GM12874 (cell line): Measurements from ENCODE around the gene DLG2.

Experiments used
- TF ChIP-seq, protein P1 (sequence below): IDR thresholded peaks from 2 replicates; pipeline ENCODE4 v1.5.1; 2011; ENCODE audit warnings: low read depth, mild to moderate bottlenecking, control low read depth, low read length, moderate library complexity; ENCODE audit not compliant: insufficient read depth

Gene DLG2

DNA sequence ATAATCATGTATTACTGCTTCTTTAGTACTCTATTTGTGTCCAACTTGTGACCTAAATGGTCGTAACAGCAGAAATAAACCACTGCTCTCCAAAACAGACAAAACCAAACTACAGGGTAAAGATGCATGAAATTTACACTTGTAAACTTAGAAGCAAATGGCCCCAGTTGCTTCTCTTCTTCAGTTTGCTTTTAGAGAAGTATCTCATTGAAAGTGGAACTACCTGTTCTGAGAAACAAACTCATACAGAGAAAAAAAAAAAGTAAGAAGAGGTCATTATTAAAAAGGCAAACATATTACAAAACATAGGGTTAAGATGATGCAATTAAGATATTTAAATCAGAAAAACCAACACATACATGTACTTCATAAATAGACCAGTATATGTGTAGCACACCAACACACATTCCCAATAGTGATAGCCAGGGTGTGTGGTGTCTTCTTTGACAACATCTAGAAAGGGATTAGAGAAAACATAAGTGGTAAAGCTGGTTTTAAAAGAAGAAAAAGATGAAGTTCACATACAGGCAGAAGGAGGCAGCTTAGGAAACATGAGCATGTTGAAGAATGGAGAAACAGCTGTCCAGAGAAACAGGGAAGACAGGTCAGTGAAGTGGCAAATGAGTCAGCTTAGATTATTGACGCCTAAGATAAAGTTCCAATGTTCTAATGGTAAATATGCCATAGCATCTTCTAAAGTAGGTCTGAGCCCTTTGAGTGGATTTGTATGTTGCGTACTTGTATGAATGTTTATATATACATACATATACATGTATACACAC is 1496.3 kb downstream of the DLG2 start:
- TF ChIP-seq, protein P1, sequence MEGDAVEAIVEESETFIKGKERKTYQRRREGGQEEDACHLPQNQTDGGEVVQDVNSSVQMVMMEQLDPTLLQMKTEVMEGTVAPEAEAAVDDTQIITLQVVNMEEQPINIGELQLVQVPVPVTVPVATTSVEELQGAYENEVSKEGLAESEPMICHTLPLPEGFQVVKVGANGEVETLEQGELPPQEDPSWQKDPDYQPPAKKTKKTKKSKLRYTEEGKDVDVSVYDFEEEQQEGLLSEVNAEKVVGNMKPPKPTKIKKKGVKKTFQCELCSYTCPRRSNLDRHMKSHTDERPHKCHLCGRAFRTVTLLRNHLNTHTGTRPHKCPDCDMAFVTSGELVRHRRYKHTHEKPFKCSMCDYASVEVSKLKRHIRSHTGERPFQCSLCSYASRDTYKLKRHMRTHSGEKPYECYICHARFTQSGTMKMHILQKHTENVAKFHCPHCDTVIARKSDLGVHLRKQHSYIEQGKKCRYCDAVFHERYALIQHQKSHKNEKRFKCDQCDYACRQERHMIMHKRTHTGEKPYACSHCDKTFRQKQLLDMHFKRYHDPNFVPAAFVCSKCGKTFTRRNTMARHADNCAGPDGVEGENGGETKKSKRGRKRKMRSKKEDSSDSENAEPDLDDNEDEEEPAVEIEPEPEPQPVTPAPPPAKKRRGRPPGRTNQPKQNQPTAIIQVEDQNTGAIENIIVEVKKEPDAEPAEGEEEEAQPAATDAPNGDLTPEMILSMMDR, result no peak

DNA sequence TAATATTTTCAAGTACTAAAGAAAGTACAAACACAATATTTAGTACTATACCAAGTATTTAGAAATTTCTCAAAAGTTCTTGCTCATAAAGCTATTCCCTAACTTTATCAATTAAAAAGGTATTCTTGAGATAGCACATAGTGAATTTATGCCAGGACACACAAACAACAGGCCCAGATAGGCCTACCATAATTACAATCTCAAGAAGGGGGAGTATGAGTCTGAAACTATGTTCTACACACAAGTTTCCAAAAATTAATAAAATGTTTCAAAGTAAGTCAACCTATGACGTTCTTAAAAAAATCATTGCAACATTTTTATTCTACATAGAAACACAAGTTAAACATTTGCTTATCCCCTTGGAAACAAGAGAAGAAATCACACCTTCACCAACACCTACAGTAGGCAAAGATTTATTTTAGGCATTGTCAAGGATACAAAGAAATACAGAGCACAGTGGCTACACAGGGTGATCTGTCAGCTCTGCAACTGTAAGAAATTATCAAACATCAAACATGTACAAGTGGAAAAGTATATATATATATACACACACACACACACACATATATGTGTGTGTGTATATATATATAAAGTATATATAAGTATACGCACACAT is 1497.1 kb downstream of the DLG2 start:
- TF ChIP-seq, protein P1, result no peak

DNA sequence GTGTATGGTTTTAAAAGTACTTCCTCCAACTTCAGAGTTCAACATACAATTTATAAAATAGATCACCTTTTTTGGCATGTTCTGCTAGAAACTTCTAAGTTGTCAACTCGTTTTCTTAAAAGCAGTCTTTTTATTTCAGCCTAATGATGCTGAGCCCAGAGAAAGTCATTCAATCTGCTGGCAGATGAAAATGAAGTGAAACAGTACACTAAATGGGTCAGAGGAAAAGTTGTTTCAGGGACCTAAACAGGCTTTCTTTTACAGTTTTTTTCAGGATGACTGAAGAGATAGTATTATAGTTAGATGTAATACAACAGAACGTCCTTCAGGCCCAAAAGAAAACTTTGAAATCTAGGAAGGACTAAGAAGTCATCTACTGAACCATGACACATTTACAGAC is 1498.3 kb downstream of the DLG2 start:
- TF ChIP-seq, protein P1, result no peak

DNA sequence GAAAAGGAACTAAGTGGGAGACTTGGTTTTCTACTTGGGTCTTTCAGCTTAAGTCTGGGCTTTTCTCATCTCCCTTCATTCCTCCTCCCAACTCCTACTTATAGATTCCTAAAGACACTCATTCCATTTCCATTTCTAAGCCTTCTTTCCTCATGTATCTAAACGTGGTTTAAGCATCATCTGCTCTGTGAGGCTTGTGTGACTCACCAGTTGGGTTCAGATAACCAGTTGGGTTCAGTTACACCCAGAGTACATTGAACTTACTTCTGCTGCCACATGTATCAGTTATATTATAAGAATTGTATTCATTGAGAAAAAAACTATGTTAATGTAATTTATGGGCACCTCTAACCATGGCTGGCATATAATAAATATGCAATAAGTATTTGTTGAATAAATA is 1509.8 kb downstream of the DLG2 start:
- TF ChIP-seq, protein P1, result no peak

DNA sequence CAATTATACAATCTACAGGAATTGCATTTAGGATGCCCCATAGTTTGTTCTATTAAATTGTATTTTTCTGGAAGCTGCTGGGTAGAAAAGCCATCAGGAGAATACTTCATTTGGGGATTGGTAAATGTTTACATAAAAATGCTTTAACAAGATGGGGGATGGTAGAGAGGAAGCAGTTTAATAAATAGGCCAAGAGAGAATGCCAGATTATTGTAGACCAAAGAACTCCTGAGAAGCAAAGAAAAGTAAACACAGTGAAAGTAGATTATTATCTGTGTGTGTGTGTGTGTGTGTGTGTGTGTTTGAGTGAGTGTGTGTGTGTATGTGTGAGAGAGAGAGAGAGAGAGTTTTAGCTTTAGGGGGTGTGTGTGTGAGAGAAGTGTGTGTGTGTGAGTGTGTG is 1520.6 kb downstream of the DLG2 start:
- TF ChIP-seq, protein P1, result no peak

DNA sequence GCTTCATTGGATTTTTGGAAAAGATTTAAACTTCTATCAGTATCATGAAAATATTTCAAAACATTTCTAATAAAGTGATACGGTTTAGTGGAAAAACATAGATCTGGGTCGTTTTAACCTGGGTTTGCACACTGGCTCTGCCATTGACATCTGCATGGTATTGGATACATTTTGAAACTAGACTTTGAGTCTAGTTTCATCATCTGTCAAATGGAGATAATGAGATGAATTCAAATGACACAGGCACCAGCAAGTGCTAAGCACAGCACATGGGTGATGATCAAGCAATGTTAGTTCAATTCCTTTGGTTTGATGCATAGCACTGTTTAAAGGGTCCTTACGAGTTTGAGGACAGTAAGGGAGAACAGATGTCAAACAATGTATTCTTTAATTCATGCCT is 1522.0 kb downstream of the DLG2 start:
- TF ChIP-seq, protein P1, result no peak

DNA sequence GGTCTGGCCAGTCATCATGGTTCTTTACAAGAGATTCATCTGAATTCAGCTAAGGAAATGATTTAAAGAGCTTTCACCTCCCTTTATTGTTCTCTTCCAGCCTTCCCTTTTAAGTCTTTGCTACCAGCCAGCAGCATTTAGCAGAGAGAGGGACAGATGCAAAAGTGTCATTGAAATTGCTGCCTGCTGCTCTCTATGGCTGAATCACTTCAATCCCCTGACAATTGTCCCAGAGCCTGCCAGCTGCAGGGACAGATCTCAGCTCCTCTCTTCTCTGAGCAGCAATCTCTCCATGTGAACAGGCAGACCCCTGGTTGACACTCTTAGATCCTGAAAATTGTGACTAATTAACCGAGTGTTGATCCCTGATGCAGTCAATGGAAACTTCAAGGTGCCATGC is 1524.0 kb downstream of the DLG2 start:
- TF ChIP-seq, protein P1, result no peak
